CD8-positive, alpha-beta memory T cell (primary cell): ENCODE data around the gene COPG1. TPM values are rescaled to one million over a fixed set of nuclear protein-coding genes. Genes with fewer than 3 reads are reported as not detected.

Experiments used
- CTCF ChIA-PET: fragments of 350-600 bp; sonication (Branson Sonifier 250); formaldehyde crosslinking; loops from one replicate; lab custom pipeline; 2021; ENCODE audit warnings: antibody characterized with exemption; lab: Charles Lee
- POLR2A ChIA-PET: fragments of 350-600 bp; sonication (Branson Sonifier 250); formaldehyde crosslinking; loops from one replicate; lab custom pipeline; 2021; ENCODE audit warnings: antibody characterized with exemption; lab: Charles Lee
- DNase-seq, 5 donors: peaks; one replicate each; pipeline versions ENCODE4 v3.0.0 to v3.0.0-alpha.2; 2020 to 2022; ENCODE audit warnings: mixed read lengths in 1 of 5
- H3K27ac ChIP-seq: one replicate; pipeline ENCODE4 v1.7.0; 2013; ENCODE audit warnings: low read depth, mild to moderate bottlenecking, low read length, moderate library complexity
- H3K27me3 ChIP-seq: 2 replicates; pipeline ENCODE4 v1.7.0; 2013; ENCODE audit warnings: low read length, mild to moderate bottlenecking; ENCODE audit not compliant: insufficient read depth, poor library complexity, severe bottlenecking
- H3K36me3 ChIP-seq: 2 replicates; pipeline ENCODE4 v1.7.0; 2013; ENCODE audit warnings: mild to moderate bottlenecking, low read length, moderate library complexity; ENCODE audit not compliant: insufficient read depth
- H3K4me1 ChIP-seq: 2 replicates; pipeline ENCODE4 v1.7.0; 2013; ENCODE audit warnings: mild to moderate bottlenecking, low read length, moderate library complexity; ENCODE audit not compliant: insufficient read depth
- H3K4me3 ChIP-seq: 2 replicates; pipeline ENCODE4 v1.7.0; 2013; ENCODE audit warnings: mild to moderate bottlenecking, low read length
- H3K9me3 ChIP-seq: 2 replicates; pipeline ENCODE4 v1.7.0; 2013; ENCODE audit warnings: mild to moderate bottlenecking, low read length
- H3K27ac Mint-ChIP-seq, 8 donors: one replicate each; pipeline ENCODE4 v1.8.0; 2020 to 2021; ENCODE audit warnings: mixed read lengths in 8 of 8, mild to moderate bottlenecking in 6 of 8, inconsistent platforms in 3 of 8, moderate library complexity in 3 of 8
- H3K27me3 Mint-ChIP-seq, 2 donors: one replicate each; pipeline ENCODE4 v1.8.0; 2020 to 2021; ENCODE audit warnings: mixed read lengths in 2 of 2, mild to moderate bottlenecking in 1 of 2, moderate library complexity in 1 of 2
- H3K36me3 Mint-ChIP-seq, 3 donors: one replicate each; pipeline ENCODE4 v1.8.0; 2020 to 2021; ENCODE audit warnings: mixed read lengths in 3 of 3, inconsistent platforms in 1 of 3, mild to moderate bottlenecking in 1 of 3
- H3K4me1 Mint-ChIP-seq, 3 donors: one replicate each; pipeline ENCODE4 v1.8.0; 2020 to 2021; ENCODE audit warnings: mixed read lengths in 3 of 3, inconsistent platforms in 1 of 3, mild to moderate bottlenecking in 1 of 3
- H3K4me3 Mint-ChIP-seq, 7 donors: one replicate each; pipeline ENCODE4 v1.8.0; 2020 to 2021; ENCODE audit warnings: mixed read lengths in 7 of 7, mild to moderate bottlenecking in 6 of 7, moderate library complexity in 4 of 7, inconsistent platforms in 2 of 7
- H3K9me3 Mint-ChIP-seq, 5 donors: one replicate each; pipeline ENCODE4 v1.8.0; 2020 to 2022; ENCODE audit warnings: mixed read lengths in 5 of 5, mild to moderate bottlenecking in 3 of 5, moderate library complexity in 2 of 5, inconsistent platforms in 1 of 5
- polyA plus RNA-seq: library from polyadenylated mRNA; unstranded; fragments of 300-500 nt; fragmentation: Illumina TruSeq; gene quantifications from one replicate; pipeline ENCODE4 v1.2.3, GENCODE V29; 2021
- total RNA-seq, 2 experiments: library from RNA; stranded (reverse); gene quantifications; one replicate each; pipeline ENCODE4 v1.2.3, GENCODE V29; 2021

The COPG1 gene
- total and polyA plus RNA-seq, 3 experiments from 2014 or later: 101 to 136 (median 134) TPM

DNA sequence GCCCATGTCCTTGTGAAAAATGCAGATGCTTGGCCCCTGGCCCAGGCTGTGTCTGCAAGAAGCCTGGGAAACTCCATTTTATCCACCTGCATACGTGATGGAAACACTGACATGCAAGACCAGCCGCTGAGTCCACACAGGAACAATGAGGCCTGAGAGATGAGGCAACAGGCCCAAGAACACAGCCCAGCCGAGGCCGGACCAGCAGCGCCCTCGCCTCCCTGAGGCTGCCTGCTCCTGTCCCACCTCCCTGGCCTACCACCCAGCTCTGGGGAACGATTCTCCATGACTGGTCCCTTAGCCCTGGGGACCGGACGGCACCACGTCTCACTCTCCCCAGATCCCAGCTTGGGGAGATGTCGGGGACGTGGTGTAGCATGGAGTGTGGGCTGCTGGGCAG lies 76.7 kb downstream of the COPG1 start:
- Histone ChIP-seq H3K9me3 (no peaks in the 10 kb centered on the region), H3K4me3 (no peak overlapping the region), H3K4me1 (no peaks in the 10 kb centered on the region), H3K36me3 (no peaks in the 10 kb centered on the region), H3K27me3 (no peaks in the 10 kb centered on the region), H3K27ac (no peak overlapping the region)
- Mint-ChIP-seq H3K27ac (no peak overlapping the region), H3K27me3 (no peaks in the 10 kb centered on the region), H3K4me3 (no peak overlapping the region), H3K4me1 (no peaks in the 10 kb centered on the region), H3K9me3 (no peaks in the 10 kb centered on the region), H3K36me3 (no peaks in the 10 kb centered on the region)
- no peak for DNase-seq
- POLR2A ChIA-PET: interaction anchor here (2.1 kb wide), 1 partner anchor 9 kb away, joined by 5 read pairs; a partner anchor contains a TSS
- CTCF ChIA-PET: interaction anchor here (1.4 kb wide), 1 partner anchor 10 kb away, joined by 7 read pairs; a partner anchor contains a TSS

GRCh38 chr3:129326595-129326994 lies 77.2 kb downstream of the COPG1 start:
- ChIA-PET CTCF (interaction anchor here (0.7 to 1.4 kb wide), 3 partner anchors 10 to 481 kb away, joined by 3 to 7 read pairs (median 3); a partner anchor contains a TSS), POLR2A (interaction anchor here (2.1 kb wide), 1 partner anchor 10 kb away, joined by 5 read pairs; a partner anchor contains a TSS)
- Mint-ChIP-seq H3K4me3 (no peak overlapping the region), H3K27me3 (peaks cover 0 to 1% of the 10 kb centered on the region in 2 donors), H3K36me3 (no peaks in the 10 kb centered on the region), H3K9me3 (no peaks in the 10 kb centered on the region), H3K27ac (peak overlapping the region in 1 of 8 donors; percentile 37), H3K4me1 (no peaks in the 10 kb centered on the region)
- H3K9me3 ChIP-seq: no peaks in the 10 kb centered on the region
- H3K27ac ChIP-seq: no peak overlapping the region
- no peaks in the 10 kb centered on the region for H3K36me3 ChIP-seq
- no peak overlapping the region for H3K4me3 ChIP-seq
- no peaks in the 10 kb centered on the region for H3K4me1 ChIP-seq
- no peak for DNase-seq
- H3K27me3 ChIP-seq: no peaks in the 10 kb centered on the region

Other genes starting within 250 kb of the COPG1 start
- gene EFCC1, start 248.3 kb upstream of the COPG1 start, total RNA-seq: under 1 TPM in 1 of 2 experiments, not detected in 1; 0.11 TPM
- 0.22 TPM for gene EFCC1, start 248.3 kb upstream of the COPG1 start, polyA plus RNA-seq
- gene GP9, start 188.8 kb upstream of the COPG1 start, total RNA-seq: not detected
- gene GP9, start 188.8 kb upstream of the COPG1 start, polyA plus RNA-seq: not detected
- 10 to 100 TPM; 22.9 to 28.6 TPM for gene RAB43, start 127.8 kb upstream of the COPG1 start, total RNA-seq
- gene RAB43, start 127.8 kb upstream of the COPG1 start, polyA plus RNA-seq: 14.9 TPM
- gene ISY1, start 88.5 kb upstream of the COPG1 start, total RNA-seq: 10 to 100 TPM; 84.6 to 94.7 TPM
- 91.6 TPM for gene ISY1, start 88.5 kb upstream of the COPG1 start, polyA plus RNA-seq
- gene CNBP, start 65.7 kb upstream of the COPG1 start, total RNA-seq: 100 to 1,000 TPM; 474 to 487 TPM
- gene CNBP, start 65.7 kb upstream of the COPG1 start, polyA plus RNA-seq: 931 TPM
- gene HMCES, start 29.3 kb downstream of the COPG1 start, total RNA-seq: 10 to 100 TPM; 64.3 to 64.6 TPM
- gene HMCES, start 29.3 kb downstream of the COPG1 start, polyA plus RNA-seq: 97.9 TPM
- gene EFCAB12, start 179.0 kb downstream of the COPG1 start, total RNA-seq: under 1 TPM; 0.39 to 0.40 TPM
- 0.21 TPM for gene EFCAB12, start 179.0 kb downstream of the COPG1 start, polyA plus RNA-seq
- gene MBD4, start 190.3 kb downstream of the COPG1 start, total RNA-seq: 10 to 100 TPM; 48.0 to 48.1 TPM
- gene MBD4, start 190.3 kb downstream of the COPG1 start, polyA plus RNA-seq: 33.2 TPM
- gene IFT122, start 190.6 kb downstream of the COPG1 start, total RNA-seq: 10 to 100 TPM; 16.4 to 16.5 TPM
- 4.3 TPM for gene IFT122, start 190.6 kb downstream of the COPG1 start, polyA plus RNA-seq